Neuronal stem cell (in vitro differentiated cells): Measurements from ENCODE around the gene NRBP1.

Experiments used
- DNase-seq: peaks from one replicate; pipeline ENCODE4 v3.0.0-alpha.2; 2013; ENCODE audit warnings: low spot score
- H2AFZ ChIP-seq: one replicate; pipeline ENCODE4 v1.6.1; 2013; ENCODE audit warnings: mild to moderate bottlenecking, low read length, inconsistent platforms
- H2AK5ac ChIP-seq: 2 replicates; pipeline ENCODE4 v1.6.1; 2013; ENCODE audit warnings: low read depth, mild to moderate bottlenecking, inconsistent platforms, low read length, moderate library complexity, mixed read lengths
- H2BK120ac ChIP-seq: 2 replicates; pipeline ENCODE4 v1.6.1; 2013; ENCODE audit warnings: low read depth, mild to moderate bottlenecking, inconsistent platforms, low read length, moderate library complexity, mixed read lengths
- H2BK12ac ChIP-seq: one replicate; pipeline ENCODE4 v1.6.1; 2013; ENCODE audit warnings: low read length, inconsistent platforms
- H2BK15ac ChIP-seq: 2 replicates; pipeline ENCODE4 v1.6.1; 2013; ENCODE audit warnings: mild to moderate bottlenecking, low read length, inconsistent platforms, mixed read lengths
- H2BK5ac ChIP-seq: one replicate; pipeline ENCODE4 v1.6.1; 2013; ENCODE audit warnings: inconsistent platforms, mild to moderate bottlenecking, low read length, moderate library complexity
- H3K14ac ChIP-seq: one replicate; pipeline ENCODE4 v1.6.1; 2013; ENCODE audit warnings: low read length, inconsistent platforms
- H3K18ac ChIP-seq: 2 replicates; pipeline ENCODE4 v1.6.1; 2013; ENCODE audit warnings: low read length, inconsistent platforms
- H3K23ac ChIP-seq: 2 replicates; pipeline ENCODE4 v1.6.1; 2013; ENCODE audit warnings: low read depth, mild to moderate bottlenecking, mixed read lengths, low read length, inconsistent platforms; ENCODE audit not compliant: poor library complexity
- H3K27ac ChIP-seq: replicated peaks from 3 replicates; pipeline ENCODE4 v1.5.1; 2013; ENCODE audit warnings: low read length, inconsistent platforms
- H3K27me3 ChIP-seq, 3 experiments: 2 replicates each; pipeline ENCODE4 v1.6.1; 2013; ENCODE audit warnings: low read length in 3 of 3, mild to moderate bottlenecking in 2 of 3, inconsistent platforms in 1 of 3, low read depth in 1 of 3, mixed read lengths in 1 of 3, moderate library complexity in 1 of 3; ENCODE audit not compliant: control insufficient read depth in 3 of 3, insufficient read depth in 3 of 3
- H3K36me3 ChIP-seq, 2 donors: replicated peaks in 1 of 2; 2 replicates each; pipeline ENCODE4 v1.6.1; 2013; ENCODE audit warnings: low read length in 2 of 2; ENCODE audit not compliant: control insufficient read depth in 2 of 2, insufficient read depth in 2 of 2
- H3K4ac ChIP-seq: 2 replicates; pipeline ENCODE4 v1.6.1; 2013; ENCODE audit warnings: inconsistent platforms, mild to moderate bottlenecking, low read length, moderate library complexity
- H3K4me1 ChIP-seq, 2 donors: 1 replicate in 1 of 2; 2 replicates in 1 of 2; pipeline ENCODE4 v1.6.1; 2013; ENCODE audit warnings: low read length in 2 of 2, low read depth in 1 of 2; ENCODE audit not compliant: control insufficient read depth in 2 of 2, insufficient read depth in 1 of 2
- H3K4me2 ChIP-seq: one replicate; pipeline ENCODE4 v1.6.1; 2013; ENCODE audit warnings: mild to moderate bottlenecking, low read length, inconsistent platforms; ENCODE audit not compliant: insufficient read depth, poor library complexity, severe bottlenecking
- H3K4me3 ChIP-seq, 2 donors: 2 replicates each; pipeline ENCODE4 v1.5.1; 2013; ENCODE audit warnings: low read length in 2 of 2, mild to moderate bottlenecking in 2 of 2, inconsistent platforms in 1 of 2, moderate library complexity in 1 of 2
- H3K79me1 ChIP-seq: one replicate; pipeline ENCODE4 v1.6.1; 2013; ENCODE audit warnings: low read depth, mild to moderate bottlenecking, inconsistent platforms, low read length, moderate library complexity
- H3K9ac ChIP-seq: one replicate; pipeline ENCODE4 v1.6.1; 2013; ENCODE audit warnings: mild to moderate bottlenecking, low read depth, low read length, inconsistent platforms; ENCODE audit not compliant: poor library complexity
- H3K9me3 ChIP-seq, 2 donors: replicated peaks in 1 of 2; 2 replicates each; pipeline versions ENCODE3 to v1.6.1; 2013; ENCODE audit warnings: low read length in 2 of 2, mild to moderate bottlenecking in 2 of 2, inconsistent platforms in 1 of 2, low read depth in 1 of 2, mixed read lengths in 1 of 2, moderate library complexity in 1 of 2; ENCODE audit not compliant: control insufficient read depth in 2 of 2, insufficient read depth in 1 of 2
- H4K8ac ChIP-seq: one replicate; pipeline ENCODE4 v1.6.1; 2013; ENCODE audit warnings: low read depth, mild to moderate bottlenecking, inconsistent platforms, low read length, moderate library complexity
- H4K91ac ChIP-seq: one replicate; pipeline ENCODE4 v1.6.1; 2013; ENCODE audit warnings: low read length, low read depth, mild to moderate bottlenecking, inconsistent platforms; ENCODE audit not compliant: poor library complexity
- WGBS, 2 donors: extraction: QIAGEN DNeasy Blood & Tissue Kit; methylation state at CpG; one replicate each; pipeline ENCODE4 v1.1.7; 2013; ENCODE audit warnings: missing lambda C conversion rate in 2 of 2, mixed read lengths in 1 of 2; ENCODE audit not compliant: insufficient read length in 2 of 2, insufficient replicate concordance in 1 of 2; ENCODE audit errors: extremely low coverage in 2 of 2; 5-methylcytosine and 5-hydroxymethylcytosine counted together

Gene NRBP1

GRCh38 chr2:27464443-27464842, 36.0 kb downstream of the NRBP1 start:
- Histone ChIP-seq H3K4ac (no peak overlapping the region), H3K18ac (no peak overlapping the region), H2BK5ac (no peak overlapping the region), H2BK15ac (no peak overlapping the region), H4K91ac (no peak overlapping the region), H3K36me3 (peaks cover 3 to 13% of the 10 kb centered on the region in 2 donors), H3K14ac (no peak overlapping the region), H4K8ac (no peak overlapping the region), H3K9ac (no peak overlapping the region), H3K27me3 (no peaks in the 10 kb centered on the region), H3K4me1 (peaks cover 0 to 2% of the 10 kb centered on the region in 2 donors), H3K79me1 (no peaks in the 10 kb centered on the region), H2BK120ac (no peak overlapping the region), H2BK12ac (no peak overlapping the region), H3K27ac (no peak overlapping the region), H3K4me3 (no peak overlapping the region), H3K9me3 (peaks cover 0 to 3% of the 10 kb centered on the region in 2 donors), H3K23ac (no peak overlapping the region), H2AFZ (no peak overlapping the region), H3K4me2 (no peak overlapping the region), H2AK5ac (no peak overlapping the region)
- WGBS, 2 donors, result no CpG with 5 or more reads among the region's 7 CpGs
- no peak for DNase-seq

- no peak overlapping the region for H3K14ac ChIP-seq
- no peak for DNase-seq
- H3K18ac ChIP-seq, result no peak overlapping the region
- H3K4me2 ChIP-seq, result no peak overlapping the region
- H2AK5ac ChIP-seq, result no peak overlapping the region
- no peaks in the 10 kb centered on the region for H3K79me1 ChIP-seq
- H3K23ac ChIP-seq, result no peak overlapping the region
- H3K27ac ChIP-seq, result no peak overlapping the region
- H2BK15ac ChIP-seq, result no peak overlapping the region
- no peak overlapping the region for H3K4me3 ChIP-seq
- H2BK120ac ChIP-seq, result no peak overlapping the region
- no CpG with 5 or more reads among the region's 5 CpGs for WGBS, 2 donors
- no peak overlapping the region for H4K8ac ChIP-seq
- no peak overlapping the region for H3K9ac ChIP-seq
- H2BK12ac ChIP-seq, result no peak overlapping the region
- H3K4ac ChIP-seq, result no peak overlapping the region
- no peaks in the 10 kb centered on the region for H3K4me1 ChIP-seq
- H3K27me3 ChIP-seq, result no peaks in the 10 kb centered on the region
- no peaks in the 10 kb centered on the region for H3K9me3 ChIP-seq
- no peak overlapping the region for H2AFZ ChIP-seq
- peaks cover 5 to 32% of the 10 kb centered on the region in 2 donors for H3K36me3 ChIP-seq
- H4K91ac ChIP-seq, result no peak overlapping the region
- no peak overlapping the region for H2BK5ac ChIP-seq
Observed at GRCh38 chr2:27471961-27472360, 43.5 kb downstream of the NRBP1 start.

- Histone ChIP-seq H2AK5ac (no peak overlapping the region), H2BK5ac (no peak overlapping the region), H3K27ac (no peak overlapping the region), H3K9me3 (no peaks in the 10 kb centered on the region), H3K27me3 (no peaks in the 10 kb centered on the region), H3K4me1 (peaks cover 0 to 7% of the 10 kb centered on the region in 2 donors), H4K8ac (no peak overlapping the region), H2BK15ac (no peak overlapping the region), H3K36me3 (peaks cover 2 to 22% of the 10 kb centered on the region in 2 donors), H3K18ac (no peak overlapping the region), H3K79me1 (peaks cover 3% of the 10 kb centered on the region), H4K91ac (no peak overlapping the region), H3K14ac (no peak overlapping the region), H3K9ac (no peak overlapping the region), H3K23ac (no peak overlapping the region), H2AFZ (no peak overlapping the region), H3K4ac (no peak overlapping the region), H3K4me3 (no peak overlapping the region), H2BK120ac (no peak overlapping the region), H3K4me2 (no peak overlapping the region), H2BK12ac (no peak overlapping the region)
- WGBS, 2 donors, result no CpG with 5 or more reads among the region's 3 CpGs
- no peak for DNase-seq
Observed at GRCh38 chr2:27485496-27485895, 57.1 kb downstream of the NRBP1 start.

GRCh38 chr2:27489118-27489497, 60.7 kb downstream of the NRBP1 start:
- H3K23ac ChIP-seq, result no peak overlapping the region
- peak overlapping the region; percentile 54 to 92 for H3K4me3 ChIP-seq
- no peak overlapping the region for H2BK5ac ChIP-seq
- no peak overlapping the region for H4K8ac ChIP-seq
- H3K4me2 ChIP-seq, result peak overlapping the region; percentile 94
- H3K27ac ChIP-seq, result no peak overlapping the region
- H3K14ac ChIP-seq, result no peak overlapping the region
- peak overlapping the region; percentile 71 for H3K9ac ChIP-seq
- H2AK5ac ChIP-seq, result no peak overlapping the region
- H3K4me1 ChIP-seq, result peaks cover under 1 to 9% of the 10 kb centered on the region in 2 donors
- peaks cover 0 to 2% (median 0%) of the 10 kb centered on the region in 3 experiments for H3K27me3 ChIP-seq
- H2BK12ac ChIP-seq, result no peak overlapping the region
- H2AFZ ChIP-seq, result peak overlapping the region; percentile 76
- no peak overlapping the region for H2BK15ac ChIP-seq
- H3K36me3 ChIP-seq, result peaks cover 0 to 4% of the 10 kb centered on the region in 2 donors
- whole genome bisulfite sequencing, 2 donors, result no CpG with 5 or more reads among the region's 11 CpGs
- no peak overlapping the region for H3K4ac ChIP-seq
- H4K91ac ChIP-seq, result no peak overlapping the region
- H3K18ac ChIP-seq, result no peak overlapping the region
- no peaks in the 10 kb centered on the region for H3K9me3 ChIP-seq
- no peak overlapping the region for H2BK120ac ChIP-seq
- peaks cover 3% of the 10 kb centered on the region for H3K79me1 ChIP-seq
- no peak for DNase-seq
